Ishikawa (cell line): ENCODE measurements around the gene HOXC11.

Experiments
- CEBPB ChIP-seq: IDR thresholded peaks from 2 replicates; pipeline ENCODE4 v1.6.1; 2012
- CREB1 ChIP-seq: IDR thresholded peaks from 2 replicates; pipeline ENCODE4 v1.6.1; 2012; ENCODE audit warnings: low read depth
- EGR1 ChIP-seq: IDR thresholded peaks from 2 replicates; pipeline ENCODE4 v1.6.1; 2012
- EP300 ChIP-seq: IDR thresholded peaks from 2 replicates; pipeline ENCODE4 v1.6.1; 2012; ENCODE audit warnings: borderline replicate concordance
- FOXM1 ChIP-seq: IDR thresholded peaks from 2 replicates; pipeline ENCODE4 v1.6.1; 2012; ENCODE audit warnings: low read depth, borderline replicate concordance
- NFIC ChIP-seq: IDR thresholded peaks from 2 replicates; pipeline ENCODE4 v1.6.1; 2012
- RAD21 ChIP-seq: IDR thresholded peaks from 2 replicates; pipeline ENCODE4 v1.6.1; 2012; ENCODE audit warnings: low read depth
- TAF1 ChIP-seq: IDR thresholded peaks from 2 replicates; pipeline ENCODE4 v1.6.1; 2012; ENCODE audit warnings: low read depth, mild to moderate bottlenecking
- TCF12 ChIP-seq: IDR thresholded peaks from 2 replicates; pipeline ENCODE4 v1.6.1; 2012; ENCODE audit warnings: low read depth
- TEAD4 ChIP-seq: IDR thresholded peaks from 2 replicates; pipeline ENCODE4 v1.6.1; 2012
- YY1 ChIP-seq: IDR thresholded peaks from 2 replicates; pipeline ENCODE4 v1.6.1; 2012; ENCODE audit warnings: low read depth
- ZBTB7A ChIP-seq: IDR thresholded peaks from 2 replicates; pipeline ENCODE4 v1.6.1; 2012; ENCODE audit warnings: low read depth
- TF ChIP-seq, protein P1 (sequence below): IDR thresholded peaks from 2 replicates; pipeline ENCODE4 v1.6.1; 2012
- TF ChIP-seq, protein P2 (sequence below): IDR thresholded peaks from 2 replicates; pipeline ENCODE4 v1.6.1; 2012; ENCODE audit warnings: low read depth, mild to moderate bottlenecking
- TF ChIP-seq, protein P3 (sequence below): IDR thresholded peaks from 2 replicates; pipeline ENCODE4 v1.6.1; 2012

HOXC11 gene

DNA sequence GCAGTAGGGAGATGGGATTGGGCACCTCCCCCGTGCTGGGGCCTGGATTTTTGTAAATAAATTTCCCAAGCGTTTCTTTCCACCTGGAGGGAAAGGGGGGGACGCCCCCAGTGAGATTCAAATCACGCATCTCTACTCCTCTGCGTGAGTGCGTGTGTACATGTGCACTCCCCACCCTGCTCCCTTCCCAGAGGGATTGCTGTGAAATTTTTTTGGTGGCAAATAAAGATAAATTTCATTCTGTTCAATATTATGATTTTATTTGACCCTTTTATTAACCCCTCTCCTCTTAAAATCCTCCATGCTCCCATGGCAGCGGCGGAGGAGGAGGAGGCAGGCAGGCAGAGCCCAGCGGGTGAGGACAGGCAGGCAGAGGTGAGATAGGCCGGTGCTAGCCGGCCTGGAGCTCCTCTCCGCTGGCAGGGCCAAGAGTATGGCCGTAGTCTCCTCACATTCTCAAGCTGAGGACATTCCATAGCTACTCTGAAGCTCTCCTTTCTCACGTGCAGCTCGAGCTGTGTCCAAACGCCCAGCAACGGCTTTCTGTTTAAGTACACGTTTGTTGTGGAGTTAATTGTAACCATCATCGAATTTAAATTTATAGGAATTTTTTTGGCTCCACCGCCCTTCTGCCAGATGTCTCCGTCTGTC lies 3.4 kb downstream of the HOXC11 start:
- TF ChIP-seq NFIC (no peak), CREB1 (no peak), TCF12 (no peak), RAD21 (no peak)
- TF ChIP-seq, protein P1, sequence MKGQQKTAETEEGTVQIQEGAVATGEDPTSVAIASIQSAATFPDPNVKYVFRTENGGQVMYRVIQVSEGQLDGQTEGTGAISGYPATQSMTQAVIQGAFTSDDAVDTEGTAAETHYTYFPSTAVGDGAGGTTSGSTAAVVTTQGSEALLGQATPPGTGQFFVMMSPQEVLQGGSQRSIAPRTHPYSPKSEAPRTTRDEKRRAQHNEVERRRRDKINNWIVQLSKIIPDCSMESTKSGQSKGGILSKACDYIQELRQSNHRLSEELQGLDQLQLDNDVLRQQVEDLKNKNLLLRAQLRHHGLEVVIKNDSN, result no peak

DNA sequence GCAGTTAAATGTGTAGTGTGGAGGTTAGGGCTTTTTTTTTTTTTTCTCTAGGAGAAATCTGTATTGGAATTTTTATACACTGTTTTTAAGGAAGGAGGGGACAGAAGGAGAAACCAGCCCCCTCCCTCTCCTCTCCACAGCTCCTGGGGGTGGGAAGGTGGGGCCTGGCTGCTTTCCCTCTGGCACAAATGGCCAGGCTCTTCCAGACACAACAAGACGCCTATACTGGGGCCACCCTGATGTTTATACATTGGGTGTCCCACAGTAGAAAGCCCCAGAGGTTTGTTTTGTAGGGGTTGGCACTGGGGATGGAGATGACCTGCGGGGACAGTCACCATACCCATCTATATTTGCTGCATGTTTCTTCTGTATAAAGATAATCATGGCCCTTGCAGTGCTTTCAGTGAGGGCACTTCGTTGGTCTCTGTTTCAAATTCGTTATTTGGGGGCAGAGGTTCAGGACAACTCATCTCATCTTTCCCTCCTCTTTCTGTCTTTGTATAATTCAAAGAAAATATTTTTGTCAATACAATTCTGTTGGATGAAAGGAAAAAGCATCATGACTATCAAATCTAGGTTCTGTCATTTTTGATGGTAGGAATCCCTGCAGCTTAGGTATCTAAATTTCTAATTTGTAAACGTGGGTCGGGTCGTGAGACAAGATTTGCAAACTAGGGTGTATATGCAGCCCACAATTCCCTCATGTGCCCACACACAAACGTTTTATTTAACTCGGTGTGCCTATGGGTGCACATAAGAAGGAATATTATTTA lies 4.1 kb downstream of the HOXC11 start:
- TF ChIP-seq TCF12 (no peak), TEAD4 (no peak)
- TF ChIP-seq, protein P2, sequence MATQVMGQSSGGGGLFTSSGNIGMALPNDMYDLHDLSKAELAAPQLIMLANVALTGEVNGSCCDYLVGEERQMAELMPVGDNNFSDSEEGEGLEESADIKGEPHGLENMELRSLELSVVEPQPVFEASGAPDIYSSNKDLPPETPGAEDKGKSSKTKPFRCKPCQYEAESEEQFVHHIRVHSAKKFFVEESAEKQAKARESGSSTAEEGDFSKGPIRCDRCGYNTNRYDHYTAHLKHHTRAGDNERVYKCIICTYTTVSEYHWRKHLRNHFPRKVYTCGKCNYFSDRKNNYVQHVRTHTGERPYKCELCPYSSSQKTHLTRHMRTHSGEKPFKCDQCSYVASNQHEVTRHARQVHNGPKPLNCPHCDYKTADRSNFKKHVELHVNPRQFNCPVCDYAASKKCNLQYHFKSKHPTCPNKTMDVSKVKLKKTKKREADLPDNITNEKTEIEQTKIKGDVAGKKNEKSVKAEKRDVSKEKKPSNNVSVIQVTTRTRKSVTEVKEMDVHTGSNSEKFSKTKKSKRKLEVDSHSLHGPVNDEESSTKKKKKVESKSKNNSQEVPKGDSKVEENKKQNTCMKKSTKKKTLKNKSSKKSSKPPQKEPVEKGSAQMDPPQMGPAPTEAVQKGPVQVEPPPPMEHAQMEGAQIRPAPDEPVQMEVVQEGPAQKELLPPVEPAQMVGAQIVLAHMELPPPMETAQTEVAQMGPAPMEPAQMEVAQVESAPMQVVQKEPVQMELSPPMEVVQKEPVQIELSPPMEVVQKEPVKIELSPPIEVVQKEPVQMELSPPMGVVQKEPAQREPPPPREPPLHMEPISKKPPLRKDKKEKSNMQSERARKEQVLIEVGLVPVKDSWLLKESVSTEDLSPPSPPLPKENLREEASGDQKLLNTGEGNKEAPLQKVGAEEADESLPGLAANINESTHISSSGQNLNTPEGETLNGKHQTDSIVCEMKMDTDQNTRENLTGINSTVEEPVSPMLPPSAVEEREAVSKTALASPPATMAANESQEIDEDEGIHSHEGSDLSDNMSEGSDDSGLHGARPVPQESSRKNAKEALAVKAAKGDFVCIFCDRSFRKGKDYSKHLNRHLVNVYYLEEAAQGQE, result no peak

DNA sequence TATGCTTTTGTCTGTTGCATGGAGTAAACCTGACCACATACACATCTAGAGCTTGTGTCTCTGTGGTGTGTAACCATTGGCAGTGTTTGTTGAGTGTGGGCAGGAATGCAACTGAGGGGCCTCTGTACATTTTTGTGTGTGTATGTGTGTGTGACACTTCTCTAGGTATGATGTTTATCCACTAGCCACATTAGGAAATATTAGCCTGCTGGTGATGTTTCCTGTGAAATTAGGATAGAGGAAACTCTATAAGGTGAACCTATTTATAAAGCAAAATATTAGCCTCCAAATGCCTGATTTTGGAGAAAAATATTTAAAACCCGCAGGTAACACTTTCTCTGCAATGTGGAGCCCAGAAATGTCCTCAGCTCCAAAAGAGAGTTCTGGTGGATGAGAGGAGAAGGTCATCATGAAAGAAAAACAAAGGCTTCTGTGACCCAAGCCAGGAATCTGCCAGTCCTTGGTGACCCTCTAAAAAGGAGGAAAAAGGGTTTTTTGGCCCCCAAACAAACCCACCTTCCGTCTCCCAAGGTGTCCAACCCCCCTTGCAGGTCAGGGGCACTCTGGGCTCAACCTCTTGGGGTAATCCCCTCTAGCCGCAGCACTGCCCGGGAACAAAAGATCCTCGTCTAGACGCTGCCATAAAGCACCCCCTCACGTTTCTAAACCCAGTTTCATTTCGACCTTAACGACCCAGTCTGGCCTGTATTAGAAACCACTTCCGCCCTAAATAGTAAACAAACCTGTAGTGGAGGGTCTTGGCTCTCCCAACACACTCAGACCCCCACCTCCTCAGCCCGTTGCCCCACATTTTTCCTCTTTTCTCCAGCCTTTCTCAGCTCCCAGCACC lies 4.9 kb downstream of the HOXC11 start:
- no peak for TF ChIP-seq TCF12
- TF ChIP-seq, protein P3, sequence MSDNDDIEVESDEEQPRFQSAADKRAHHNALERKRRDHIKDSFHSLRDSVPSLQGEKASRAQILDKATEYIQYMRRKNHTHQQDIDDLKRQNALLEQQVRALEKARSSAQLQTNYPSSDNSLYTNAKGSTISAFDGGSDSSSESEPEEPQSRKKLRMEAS, result no peak
- TF ChIP-seq TEAD4, result no peak
- no peak for TF ChIP-seq EP300
- TF ChIP-seq TAF1, result no peak
- TF ChIP-seq CREB1, result no peak
- no peak for TF ChIP-seq CEBPB
- TF ChIP-seq EGR1, result no peak
- TF ChIP-seq RAD21, result no peak
- TF ChIP-seq NFIC, result no peak
- TF ChIP-seq ZBTB7A, result no peak
- TF ChIP-seq FOXM1, result no peak
- TF ChIP-seq YY1, result no peak
- TF ChIP-seq, protein P2, result no peak
- TF ChIP-seq, protein P1, result no peak

DNA sequence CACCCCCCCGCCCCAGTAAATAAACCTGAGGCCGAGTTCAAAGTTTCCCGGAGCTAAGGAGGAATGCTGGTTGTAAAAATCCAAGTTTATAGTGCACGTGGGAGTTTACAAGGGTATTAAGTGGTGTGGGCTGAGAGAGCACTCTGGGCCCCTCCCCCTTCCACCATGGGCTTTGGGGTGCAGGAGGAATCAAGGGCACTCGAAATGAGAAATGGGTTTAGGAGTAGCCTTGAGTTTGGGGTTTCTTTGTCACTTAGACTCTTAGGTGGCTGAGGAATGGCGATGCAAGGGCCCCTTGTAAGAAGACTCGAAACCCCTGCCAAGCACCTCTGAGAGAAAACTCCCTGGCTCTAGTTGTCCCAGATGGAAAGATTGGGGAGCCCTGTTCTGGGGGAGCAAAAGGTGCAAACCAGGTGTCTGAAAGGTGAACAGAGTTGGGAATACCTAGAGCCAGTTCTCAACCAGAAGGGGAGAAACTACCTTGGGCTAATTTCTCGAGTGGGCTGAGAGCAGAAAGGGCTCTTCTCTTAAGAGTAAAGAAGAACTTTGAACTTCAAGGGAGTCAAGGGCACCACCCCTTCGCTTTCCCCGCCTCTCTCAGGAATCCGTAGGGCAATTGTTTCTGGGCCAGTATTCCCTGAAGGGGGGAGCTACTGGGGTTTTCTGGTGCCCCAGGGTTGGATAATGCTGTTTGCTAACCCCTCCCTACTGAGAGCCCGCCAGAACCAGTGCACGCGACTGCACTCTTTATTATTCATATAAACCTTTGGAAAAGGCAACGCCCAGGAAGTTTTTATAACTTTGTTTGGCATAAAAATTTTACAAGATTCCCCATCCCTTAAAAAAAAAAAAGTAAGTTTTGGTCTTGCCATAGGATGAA lies 5.8 kb downstream of the HOXC11 start:
- TF ChIP-seq CEBPB (no peak), CREB1 (no peak), EP300 (no peak), TAF1 (no peak), RAD21 (no peak), EGR1 (no peak), FOXM1 (no peak), YY1 (no peak), NFIC (no peak), TCF12 (no peak)
- TF ChIP-seq, protein P2, result no peak
- TF ChIP-seq, protein P1, result no peak
- TF ChIP-seq, protein P3, result no peak
